ENCODE results near the gene GNG7.
A peak's percentile ranks its signal among the peaks of the same experiment; 100 is the strongest.

GNG7 gene

GRCh38 chr19:2640563-2641331 is 61.7 kb downstream of the GNG7 start:
- peak overlapping the region; percentile 30 for H3K27ac ChIP-seq
- CTCF ChIA-PET, result no interaction called here
- no peak for TF ChIP-seq CTCF (conservative IDR thresholded peaks at IDR 0.05; ENCODE audit: low read depth)
- DNase-seq (ENCODE audit: low spot score), result no peak
- POLR2A ChIA-PET (ENCODE audit: low non-redundant PET), result no interaction called here

- no peak for TF ChIP-seq CTCF (conservative IDR thresholded peaks at IDR 0.05; ENCODE audit: low read depth)
- no peak for DNase-seq (ENCODE audit: low spot score)
- H3K27ac ChIP-seq, result peak overlapping the region; percentile 30; the same call in 1 of the 2 replicates
- ChIA-PET CTCF (interaction anchor here (1.0 kb wide), 1 partner anchor 8 kb away, joined by 3 read pairs; no protein-coding TSS in a partner anchor), POLR2A (ENCODE audit: low non-redundant PET) (no interaction called here)
These were observed 62.5 kb downstream of the GNG7 start for GRCh38 chr19:2639999-2640398.

GRCh38 chr19:2638417-2638940 is 64.0 kb downstream of the GNG7 start:
- H3K27ac ChIP-seq, result peak overlapping the region; percentile 83
- CTCF ChIA-PET, result no interaction called here
- TF ChIP-seq CTCF (conservative IDR thresholded peaks at IDR 0.05; ENCODE audit: low read depth), result no peak
- POLR2A ChIA-PET (ENCODE audit: low non-redundant PET), result no interaction called here
- no peak for DNase-seq (ENCODE audit: low spot score)

GRCh38 chr19:2636897-2637683 is 65.4 kb downstream of the GNG7 start:
- peak; percentile 75 for DNase-seq (ENCODE audit: low spot score)
- TF ChIP-seq CTCF (conservative IDR thresholded peaks at IDR 0.05; ENCODE audit: low read depth), result peak; percentile 93
- peak overlapping the region; percentile 38 for H3K27ac ChIP-seq
- CTCF ChIA-PET, result interaction anchor here (0.6 to 1.6 kb wide), 33 partner anchors 9 to 1288 kb away, joined by 3 to 11 read pairs (median 4); partner anchors contain the start of gene GADD45B
- POLR2A ChIA-PET (ENCODE audit: low non-redundant PET), result interaction anchor here (0.5 kb wide), 1 partner anchor 563 kb away, joined by 3 read pairs; no protein-coding TSS in a partner anchor

GRCh38 chr19:2636141-2636896 is 66.2 kb downstream of the GNG7 start:
- no peak for DNase-seq (ENCODE audit: low spot score)
- peak overlapping the region; percentile 52 for H3K27ac ChIP-seq
- CTCF ChIA-PET, result interaction anchor here (0.5 to 1.6 kb wide), 13 partner anchors 9 to 191 kb away, joined by 3 to 11 read pairs (median 4); partner anchors contain the start of gene GADD45B
- POLR2A ChIA-PET (ENCODE audit: low non-redundant PET), result interaction anchor here (0.5 kb wide), 1 partner anchor 563 kb away, joined by 3 read pairs; no protein-coding TSS in a partner anchor
- TF ChIP-seq CTCF (conservative IDR thresholded peaks at IDR 0.05; ENCODE audit: low read depth), result no peak

Measured in RWPE1 (cell line).